Esophagus muscularis mucosa (tissue), 4 donors: ENCODE data around the gene BDNF. TPM values are rescaled to one million over a fixed set of nuclear protein-coding genes. Genes with fewer than 3 reads are reported as not detected.
"Not testable (repeated sequence)": the region's sequence is repeated elsewhere in the genome, so short reads cannot be mapped to it uniquely, and the experiment has no call there.

Source experiments
- DNase-seq: peaks from one replicate; pipeline ENCODE4 v3.0.0-alpha.2; 2017; ENCODE audit errors: extremely low spot score
- H3K27ac ChIP-seq, 4 donors: fragments of 200-600 bp; sonication (generic); replicated peaks in 1 of 4; 1 replicate in 3 of 4; 2 replicates in 1 of 4; pipeline ENCODE4 v1.5.1; 2016 to 2019; ENCODE audit warnings: mild to moderate bottlenecking in 1 of 4
- H3K27me3 ChIP-seq, 4 donors: fragments of 200-600 bp; sonication (generic); one replicate each; pipeline versions ENCODE4 v1.5.1 to v1.6.0; 2016 to 2019
- H3K36me3 ChIP-seq, 4 donors: fragments of 200-600 bp; sonication (generic); one replicate each; pipeline ENCODE4 v1.5.1; 2016 to 2019
- H3K4me1 ChIP-seq, 4 donors: fragments of 200-600 bp; sonication (generic); one replicate each; pipeline ENCODE4 v1.5.1; 2016 to 2019
- H3K4me3 ChIP-seq, 4 donors: fragments of 200-600 bp; sonication (generic); 1 replicate in 2 of 4; 2 replicates in 2 of 4; pipeline ENCODE4 v1.5.1; 2016 to 2019; ENCODE audit warnings: mild to moderate bottlenecking in 4 of 4, moderate library complexity in 1 of 4
- H3K9me3 ChIP-seq, 4 donors: fragments of 200-600 bp; sonication (generic); 1 replicate in 3 of 4; 2 replicates in 1 of 4; pipeline ENCODE4 v1.5.1; 2016 to 2019
- CTCF ChIP-seq, 3 experiments: fragments of 200-600 bp in 2 of 3; fragments of 450-650 bp in 1 of 3; sonication (generic) in 2 of 3; IDR thresholded peaks; one replicate each; pipeline ENCODE4 v1.5.1; 2017 to 2019; ENCODE audit warnings: antibody characterized with exemption in 3 of 3, mild to moderate bottlenecking in 2 of 3, moderate library complexity in 1 of 3
- EP300 ChIP-seq: sonication (generic); formaldehyde crosslinking; IDR thresholded peaks from one replicate; pipeline ENCODE4 v1.6.1; 2017; ENCODE audit warnings: antibody characterized with exemption
- POLR2A ChIP-seq: fragments of 450-650 bp; IDR thresholded peaks from one replicate; pipeline ENCODE4 v1.6.1; 2017; ENCODE audit warnings: antibody characterized with exemption, moderate library complexity, mild to moderate bottlenecking, low read depth
- POLR2AphosphoS5 ChIP-seq, 2 donors: sonication (generic); formaldehyde crosslinking; IDR thresholded peaks; one replicate each; pipeline ENCODE4 v1.6.1; 2017; ENCODE audit warnings: antibody characterized with exemption in 2 of 2
- WGBS: methylation state at CpG from one replicate; pipeline ENCODE4 v1.1.5; 2018; 5-methylcytosine and 5-hydroxymethylcytosine counted together
- intact Hi-C: fragments of 100-400 bp; cut with DNase I; formaldehyde crosslinking; loops from one replicate; pipeline ENCODE4 v1.15.1; 2023
- total RNA-seq, 4 donors: library from RNA; depleted of rRNA; stranded (reverse); fragments of >200 nt; gene quantifications; one replicate each; pipeline versions ENCODE4 v1.1.0 to v1.2.1, GENCODE V29; 2016

BDNF gene
- total RNA-seq, 4 donors from 2014 or later = 0.17 to 0.23 (median 0.19) TPM; not detected in 1

- no peaks in the 10 kb centered on the region for H3K36me3 ChIP-seq
- no peak overlapping the region for H3K27ac ChIP-seq
- DNase-seq = no peak
- no peaks in the 10 kb centered on the region for H3K4me1 ChIP-seq
- TF ChIP-seq EP300 (no peak), POLR2AphosphoS5 (IDR thresholded peaks at IDR 0.05) (no peak), CTCF (IDR thresholded peaks at IDR 0.05) (no peak), POLR2A (no peak)
- peaks cover 0 to 1% (median 0%) of the 10 kb centered on the region in 4 donors for H3K9me3 ChIP-seq
- H3K4me3 ChIP-seq = no peak overlapping the region
- intact Hi-C loops = no loop called here
- H3K27me3 ChIP-seq = no peaks in the 10 kb centered on the region
Observed at GRCh38 chr11:27640954-27641353, 59.3 kb downstream of the BDNF start.

- 95% methylated on average over 1 of the region's 1 CpG for WGBS
- intact Hi-C loops = no loop called here
Observed at GRCh38 chr11:27635567-27636037, 64.7 kb downstream of the BDNF start.

GRCh38 chr11:27634776-27635175, 65.5 kb downstream of the BDNF start:
- H3K36me3 ChIP-seq, DNase-seq, H3K27me3 ChIP-seq, H3K27ac ChIP-seq, intact Hi-C loops, H3K4me3 ChIP-seq, H3K4me1 ChIP-seq: not testable (repeated sequence)
- peaks cover 0 to 13% (median 4%) of the 10 kb centered on the region in 4 donors for H3K9me3 ChIP-seq
- WGBS = 80% methylated on average over 2 of the region's 2 CpGs

More at GRCh38 chr11:27635567-27636037, 64.7 kb downstream of the BDNF start:
- Histone ChIP-seq H3K27ac (no peak overlapping the region), H3K4me3 (no peak overlapping the region), H3K27me3 (no peaks in the 10 kb centered on the region), H3K4me1 (no peaks in the 10 kb centered on the region), H3K36me3 (no peaks in the 10 kb centered on the region), H3K9me3 (peaks cover 0 to 13% (median 4%) of the 10 kb centered on the region in 4 donors)
- DNase-seq = no peak
- TF ChIP-seq EP300 (no peak), POLR2AphosphoS5 (IDR thresholded peaks at IDR 0.05) (no peak), POLR2A (no peak), CTCF (IDR thresholded peaks at IDR 0.05) (no peak)

GRCh38 chr11:27634282-27634681, 66.0 kb downstream of the BDNF start:
- WGBS = 93% methylated on average over 10 of the region's 10 CpGs
- H3K36me3 ChIP-seq, DNase-seq, H3K4me3 ChIP-seq, H3K27me3 ChIP-seq, H3K27ac ChIP-seq, intact Hi-C loops, H3K4me1 ChIP-seq: not testable (repeated sequence)
- peaks cover 0 to 13% (median 4%) of the 10 kb centered on the region in 4 donors for H3K9me3 ChIP-seq

- 92% methylated on average over 5 of the region's 5 CpGs for WGBS
- H3K4me3 ChIP-seq, H3K27me3 ChIP-seq, H3K27ac ChIP-seq, H3K9me3 ChIP-seq, H3K36me3 ChIP-seq, DNase-seq, intact Hi-C loops, H3K4me1 ChIP-seq: not testable (repeated sequence)
Observed at GRCh38 chr11:27629023-27629422, 71.2 kb downstream of the BDNF start.

GRCh38 chr11:27627979-27628378, 72.3 kb downstream of the BDNF start:
- H3K27ac ChIP-seq = no peak overlapping the region
- H3K36me3 ChIP-seq = no peaks in the 10 kb centered on the region
- no peaks in the 10 kb centered on the region for H3K27me3 ChIP-seq
- no peak overlapping the region for H3K4me3 ChIP-seq
- no peaks in the 10 kb centered on the region for H3K9me3 ChIP-seq
- TF ChIP-seq POLR2AphosphoS5 (IDR thresholded peaks at IDR 0.05) = no peak
- no peak for TF ChIP-seq EP300
- no peak for TF ChIP-seq POLR2A
- TF ChIP-seq CTCF (IDR thresholded peaks at IDR 0.05) = no peak
- intact Hi-C loops = no loop called here
- no peaks in the 10 kb centered on the region for H3K4me1 ChIP-seq
- no peak for DNase-seq
- WGBS = 88% methylated on average over 1 of the region's 1 CpG
